ENCODE measurements around the gene ORM2.

GRCh38 chr9:114373960-114374730, 44.5 kb downstream of the ORM2 start:
- TF ChIP-seq ARNT (IDR thresholded peaks at IDR 0.05) = no peak
- TF ChIP-seq ATF2 (CRISPR knock-in tag; IDR thresholded peaks at IDR 0.05) = no peak
- TF ChIP-seq POLR2A (conservative IDR thresholded peaks at IDR 0.05) = no peak
- TF ChIP-seq KAT7 (CRISPR knock-in tag; IDR thresholded peaks at IDR 0.05; ENCODE audit: borderline replicate concordance) = no peak
- no peak for TF ChIP-seq HDAC6 (IDR thresholded peaks at IDR 0.05; ENCODE audit: low read depth, low read length)
- no peak for TF ChIP-seq C11orf30 (IDR thresholded peaks at IDR 0.05; ENCODE audit: low read depth)
- no peak for TF ChIP-seq ELF4 (CRISPR knock-in tag; IDR thresholded peaks at IDR 0.05)

All from K562 (cell line).